AG09319 (cell line): ENCODE data around the gene KCNN3.

Experiments
- DNase-seq: peaks from one replicate; pipeline ENCODE4 v3.0.0-alpha.2; 2010; ENCODE audit warnings: low read depth; ENCODE audit errors: extremely low read depth
- TF ChIP-seq, protein P1 (sequence below): IDR thresholded peaks from 2 replicates; pipeline ENCODE4 v1.5.1; 2011; ENCODE audit warnings: low read depth, mild to moderate bottlenecking, inconsistent platforms, low read length, moderate library complexity

The KCNN3 gene

DNA sequence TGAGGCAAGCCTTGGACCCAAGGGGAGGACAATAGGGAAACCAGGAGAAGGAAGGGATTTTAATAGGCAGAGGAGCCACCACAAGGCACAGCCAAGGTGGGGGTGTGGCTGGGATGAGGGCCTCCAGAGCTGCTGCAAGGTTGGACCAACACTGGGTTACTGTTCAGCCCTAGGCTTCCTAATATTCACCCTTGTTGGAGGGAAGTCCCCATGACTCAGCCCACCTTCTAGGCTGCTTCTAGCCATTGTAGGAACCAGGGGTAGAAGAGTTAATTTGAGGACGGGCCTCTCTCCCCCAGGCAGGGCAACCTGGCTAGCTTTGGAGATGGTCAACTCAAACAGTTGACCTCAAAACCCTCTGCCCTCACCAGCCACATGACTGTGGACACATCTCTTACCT lies 59.5 kb downstream of the KCNN3 start:
- TF ChIP-seq, protein P1, sequence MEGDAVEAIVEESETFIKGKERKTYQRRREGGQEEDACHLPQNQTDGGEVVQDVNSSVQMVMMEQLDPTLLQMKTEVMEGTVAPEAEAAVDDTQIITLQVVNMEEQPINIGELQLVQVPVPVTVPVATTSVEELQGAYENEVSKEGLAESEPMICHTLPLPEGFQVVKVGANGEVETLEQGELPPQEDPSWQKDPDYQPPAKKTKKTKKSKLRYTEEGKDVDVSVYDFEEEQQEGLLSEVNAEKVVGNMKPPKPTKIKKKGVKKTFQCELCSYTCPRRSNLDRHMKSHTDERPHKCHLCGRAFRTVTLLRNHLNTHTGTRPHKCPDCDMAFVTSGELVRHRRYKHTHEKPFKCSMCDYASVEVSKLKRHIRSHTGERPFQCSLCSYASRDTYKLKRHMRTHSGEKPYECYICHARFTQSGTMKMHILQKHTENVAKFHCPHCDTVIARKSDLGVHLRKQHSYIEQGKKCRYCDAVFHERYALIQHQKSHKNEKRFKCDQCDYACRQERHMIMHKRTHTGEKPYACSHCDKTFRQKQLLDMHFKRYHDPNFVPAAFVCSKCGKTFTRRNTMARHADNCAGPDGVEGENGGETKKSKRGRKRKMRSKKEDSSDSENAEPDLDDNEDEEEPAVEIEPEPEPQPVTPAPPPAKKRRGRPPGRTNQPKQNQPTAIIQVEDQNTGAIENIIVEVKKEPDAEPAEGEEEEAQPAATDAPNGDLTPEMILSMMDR = no peak
- no peak for DNase-seq

DNA sequence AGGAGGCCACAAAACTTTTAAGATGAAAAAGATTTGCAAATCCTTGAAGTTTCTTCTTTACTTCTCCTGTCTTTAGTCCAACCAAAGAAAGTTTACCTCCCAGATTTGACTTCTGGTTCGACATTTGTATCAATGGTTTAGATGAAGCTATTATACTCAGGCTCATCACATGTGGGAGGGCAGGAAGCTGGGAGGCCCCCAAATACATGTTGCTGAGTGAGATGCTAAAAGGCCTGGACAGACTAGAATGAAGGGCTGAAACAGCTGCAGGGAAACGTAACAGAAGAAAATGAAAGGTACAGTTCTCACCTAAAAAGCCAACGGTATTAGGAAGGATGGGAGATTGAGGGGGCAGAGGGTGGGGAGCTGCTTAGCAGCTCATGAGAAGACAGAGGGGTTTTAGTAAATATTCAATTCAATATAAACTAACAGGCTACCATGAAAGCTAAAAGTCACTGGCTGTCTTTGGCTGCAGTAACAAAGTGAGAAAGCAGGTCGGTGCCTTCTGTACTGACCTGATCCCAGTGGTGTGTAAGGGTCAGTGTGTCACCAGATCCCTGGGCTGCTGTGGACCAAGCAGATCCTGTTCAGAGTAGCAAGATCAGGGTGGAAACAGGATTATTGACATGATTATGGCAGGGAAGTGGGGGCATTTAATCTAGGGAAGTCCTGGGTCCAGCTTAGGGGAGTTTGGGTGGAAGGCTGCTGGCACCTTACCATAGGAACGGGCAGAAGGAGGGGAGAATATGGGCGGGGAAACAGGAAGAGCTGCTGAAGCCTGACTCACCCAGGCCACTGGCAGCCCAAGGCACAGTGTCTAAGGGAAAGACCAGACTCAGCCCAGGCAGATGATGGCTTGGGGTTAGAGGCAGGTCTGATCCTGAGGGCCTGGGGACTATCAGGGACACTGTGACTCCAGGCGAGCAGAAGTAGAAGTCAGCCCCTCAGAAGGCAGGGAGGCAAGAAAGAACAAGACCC lies 60.4 kb downstream of the KCNN3 start:
- TF ChIP-seq, protein P1 = no peak
- DNase-seq = no peak

DNA sequence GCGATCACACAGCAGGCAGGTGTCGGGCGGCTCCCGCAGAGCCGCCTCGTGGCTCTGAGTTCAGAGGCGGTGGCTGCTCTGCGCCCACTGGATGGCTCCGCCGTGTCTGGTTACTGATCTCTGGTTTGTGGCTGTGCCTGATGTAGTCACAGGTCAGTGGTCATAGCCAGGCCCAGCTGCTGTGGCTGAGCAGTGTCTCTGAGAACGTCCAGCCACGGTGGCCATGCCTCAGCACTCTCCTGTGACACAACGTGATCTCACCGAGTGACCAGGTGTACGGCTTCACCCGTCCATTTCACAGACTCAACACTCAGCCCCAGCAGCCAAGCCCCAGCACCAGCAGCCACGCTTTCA lies 61.2 kb downstream of the KCNN3 start:
- DNase-seq = no peak
- TF ChIP-seq, protein P1 = no peak

DNA sequence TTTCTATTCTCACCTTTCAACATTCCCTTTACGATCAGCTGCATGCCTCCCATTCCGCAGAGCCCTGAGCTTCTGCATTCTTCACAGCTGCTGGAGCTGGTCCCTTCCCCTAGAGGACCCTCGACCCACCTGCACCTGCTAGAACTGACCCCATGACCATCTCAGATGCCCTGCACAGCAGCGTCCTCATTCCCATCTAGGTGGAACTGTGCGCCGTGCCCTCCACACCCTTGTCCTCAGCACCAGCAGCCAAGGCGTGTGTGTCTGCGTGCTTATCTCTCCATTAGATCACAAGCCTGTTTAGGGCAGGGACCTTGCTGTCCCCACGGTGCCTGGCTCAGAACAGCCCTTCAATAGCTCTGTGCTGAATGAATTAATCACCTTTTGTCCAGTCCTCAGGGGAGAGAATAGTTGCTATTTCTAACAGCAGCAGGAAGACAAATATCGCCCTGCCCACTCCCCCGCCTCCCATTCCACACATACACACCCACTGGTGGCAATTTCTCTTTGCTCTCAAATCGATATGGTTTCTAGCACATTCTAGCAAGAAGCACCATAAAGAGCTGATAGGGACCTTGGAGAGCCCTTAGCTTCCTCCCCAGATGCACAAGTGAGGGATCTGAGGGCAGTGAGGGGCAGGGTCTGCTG lies 61.7 kb downstream of the KCNN3 start:
- TF ChIP-seq, protein P1 = no peak
- no peak for DNase-seq

DNA sequence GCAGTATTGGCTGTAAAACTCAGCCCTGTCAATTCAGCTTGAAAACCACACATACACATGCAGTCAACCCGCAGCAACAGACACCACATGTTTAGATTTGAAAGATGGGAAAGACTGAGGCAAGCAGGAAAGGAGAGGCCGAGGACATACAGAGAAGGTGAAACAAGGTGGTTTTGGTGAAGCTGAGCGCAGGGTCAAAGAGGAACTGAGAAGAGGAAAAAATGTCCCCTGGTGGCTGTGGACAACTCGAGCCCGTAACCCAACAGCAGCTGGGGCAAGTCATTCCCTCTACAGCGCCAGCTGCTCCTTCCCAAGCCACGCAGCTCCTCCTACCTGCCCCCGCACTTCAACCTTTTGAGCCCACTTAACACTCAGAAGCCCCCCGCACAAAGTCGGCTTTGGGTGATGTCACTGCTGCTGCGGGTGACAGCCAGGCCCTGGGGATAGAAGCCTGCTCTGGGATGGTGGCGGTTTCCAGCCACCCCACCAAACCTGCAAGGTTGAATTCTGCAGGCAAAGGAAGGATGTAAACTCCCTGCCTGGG lies 63.0 kb downstream of the KCNN3 start:
- no peak for DNase-seq
- TF ChIP-seq, protein P1 = no peak

DNA sequence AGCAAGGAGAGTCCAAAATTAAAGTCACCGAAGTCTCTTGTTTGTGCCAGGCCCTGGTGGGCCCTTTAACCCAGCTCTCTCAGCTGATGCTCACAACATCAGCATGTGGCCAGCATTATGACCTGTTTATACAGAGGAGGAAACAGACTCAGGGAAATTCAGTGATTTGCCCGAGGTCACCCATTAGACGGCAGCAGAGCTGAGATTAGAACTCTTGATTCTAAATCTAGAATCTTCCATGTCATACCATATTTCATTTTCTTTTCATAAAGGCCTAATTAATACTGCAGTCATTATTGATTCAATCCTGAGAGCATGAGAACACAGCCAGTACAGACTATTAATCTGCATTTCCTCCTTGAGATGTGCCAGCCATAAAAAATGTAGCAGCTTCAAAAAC lies 63.7 kb downstream of the KCNN3 start:
- DNase-seq = no peak
- TF ChIP-seq, protein P1 = no peak
